HG03439 (cell line): ENCODE data around the gene GSTM3.
"Not testable (repeated sequence)": the region's sequence is repeated elsewhere in the genome, so short reads cannot be mapped to it uniquely, and the experiment has no call there.

Source experiments
- ATAC-seq: cut with Tn5 transposase; IDR thresholded peaks from one replicate; pipeline ENCODE4 v1.9.1; 2021; ENCODE audit warnings: mild to moderate bottlenecking, moderate library complexity; ENCODE audit not compliant: unreplicated experiment

GSTM3 gene

DNA sequence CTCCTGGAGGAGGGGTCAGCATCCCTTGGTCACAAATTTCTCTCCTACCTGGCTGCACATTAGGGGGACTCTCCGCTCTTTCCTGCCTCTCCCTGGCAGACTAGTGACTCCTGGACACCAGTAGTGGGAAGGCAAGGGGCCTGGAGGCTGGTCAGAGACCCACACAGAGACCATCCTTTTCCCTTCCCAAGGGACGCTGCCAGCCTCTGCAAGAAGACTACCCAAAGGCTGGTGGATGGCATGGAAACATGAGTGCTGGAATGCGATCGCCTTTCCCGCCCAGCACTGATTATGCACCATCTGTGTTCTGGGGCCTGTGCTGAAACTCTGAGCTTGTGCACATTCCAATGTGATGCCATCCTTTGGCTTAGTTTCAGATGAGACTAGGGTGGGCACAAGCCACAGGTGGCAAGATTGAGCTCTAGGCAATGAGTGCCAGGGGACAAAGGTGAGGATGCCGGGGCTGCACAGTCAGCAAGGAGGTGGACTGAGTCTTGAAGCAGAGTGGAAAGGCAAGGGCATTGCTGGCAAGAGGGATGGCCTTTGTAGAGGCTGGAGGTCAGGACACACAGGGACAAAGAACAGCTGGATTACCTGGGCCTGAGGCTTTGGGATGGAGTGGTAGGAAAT lies 35.5 kb upstream of the GSTM3 start:
- ATAC-seq = no peak

DNA sequence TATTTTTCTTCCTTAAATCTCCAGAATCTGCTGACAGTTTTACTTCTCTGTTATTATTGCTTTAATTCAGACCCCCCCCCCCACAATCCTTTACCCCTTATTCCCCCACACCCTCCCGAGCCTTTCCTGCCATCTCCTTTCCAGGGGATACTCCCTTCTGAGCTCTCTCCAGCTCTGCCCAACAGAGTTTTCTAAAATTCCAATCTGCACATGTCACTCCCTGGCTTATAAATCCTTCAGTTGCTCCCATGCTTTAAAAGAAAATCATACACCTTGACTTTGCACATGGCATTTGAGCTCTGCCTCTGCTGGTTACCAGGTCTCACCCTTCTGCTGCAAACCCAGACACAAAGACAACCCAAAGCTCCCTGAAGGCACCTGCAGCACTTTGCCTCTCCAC lies 34.6 kb upstream of the GSTM3 start:
- no peak for ATAC-seq

DNA sequence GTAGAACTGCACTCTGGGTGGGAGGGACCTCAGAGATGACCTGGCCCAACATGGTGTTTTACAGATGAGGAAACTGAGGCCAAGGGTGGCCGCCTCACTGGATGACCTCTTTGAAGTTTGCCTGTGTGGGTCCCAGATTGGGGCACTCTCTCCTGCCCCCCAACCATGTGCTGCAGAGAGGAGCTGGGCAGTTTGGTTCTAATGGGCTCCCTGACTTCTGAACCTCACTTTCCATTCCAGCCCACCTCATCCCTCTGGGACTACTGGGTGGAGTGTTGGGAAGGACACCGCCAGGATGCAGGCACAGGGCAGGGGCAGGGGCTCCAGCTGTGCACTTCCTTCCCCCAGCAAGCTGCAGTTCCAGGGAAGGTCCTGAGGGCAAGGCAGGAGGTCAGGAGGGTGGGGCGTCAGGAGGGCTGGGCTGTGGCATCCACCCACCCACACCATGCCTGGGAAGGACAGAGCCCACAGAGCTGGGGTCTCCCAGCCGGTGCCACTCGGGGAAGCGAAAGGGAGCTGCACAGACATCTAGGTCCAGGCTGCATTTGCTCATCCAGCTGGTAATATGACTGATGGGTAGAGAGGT lies 33.2 kb upstream of the GSTM3 start:
- no peak for ATAC-seq

GRCh38 chr1:109773203-109773899 lies 32.5 kb upstream of the GSTM3 start:
- ATAC-seq = no peak

DNA sequence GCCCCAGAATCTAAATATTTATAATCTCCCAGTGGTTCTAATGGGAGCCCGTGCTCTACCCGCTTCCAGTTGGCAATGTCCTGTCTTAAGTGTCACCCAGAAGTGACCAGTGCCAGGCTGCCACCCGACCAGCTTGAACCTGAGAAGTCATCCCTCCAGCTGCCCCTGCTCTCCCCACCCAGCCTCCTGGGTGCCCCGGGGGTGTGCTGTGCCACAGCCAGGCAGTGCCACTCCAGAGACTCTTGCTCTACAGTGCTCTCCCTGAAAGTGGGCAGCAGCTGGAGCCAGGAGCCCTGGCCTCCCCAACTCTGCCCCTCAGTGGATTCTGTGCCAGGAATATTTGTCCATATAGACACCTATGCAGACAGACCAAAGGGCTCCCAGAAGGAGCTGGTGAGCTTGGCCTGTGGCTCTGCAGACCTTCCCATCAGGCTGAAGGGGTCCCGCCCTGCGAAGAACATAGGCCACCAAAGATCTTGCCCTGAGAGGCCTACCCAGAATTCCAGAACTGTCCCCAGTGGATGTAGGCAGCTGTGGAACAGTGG lies 31.9 kb upstream of the GSTM3 start:
- no peak for ATAC-seq

DNA sequence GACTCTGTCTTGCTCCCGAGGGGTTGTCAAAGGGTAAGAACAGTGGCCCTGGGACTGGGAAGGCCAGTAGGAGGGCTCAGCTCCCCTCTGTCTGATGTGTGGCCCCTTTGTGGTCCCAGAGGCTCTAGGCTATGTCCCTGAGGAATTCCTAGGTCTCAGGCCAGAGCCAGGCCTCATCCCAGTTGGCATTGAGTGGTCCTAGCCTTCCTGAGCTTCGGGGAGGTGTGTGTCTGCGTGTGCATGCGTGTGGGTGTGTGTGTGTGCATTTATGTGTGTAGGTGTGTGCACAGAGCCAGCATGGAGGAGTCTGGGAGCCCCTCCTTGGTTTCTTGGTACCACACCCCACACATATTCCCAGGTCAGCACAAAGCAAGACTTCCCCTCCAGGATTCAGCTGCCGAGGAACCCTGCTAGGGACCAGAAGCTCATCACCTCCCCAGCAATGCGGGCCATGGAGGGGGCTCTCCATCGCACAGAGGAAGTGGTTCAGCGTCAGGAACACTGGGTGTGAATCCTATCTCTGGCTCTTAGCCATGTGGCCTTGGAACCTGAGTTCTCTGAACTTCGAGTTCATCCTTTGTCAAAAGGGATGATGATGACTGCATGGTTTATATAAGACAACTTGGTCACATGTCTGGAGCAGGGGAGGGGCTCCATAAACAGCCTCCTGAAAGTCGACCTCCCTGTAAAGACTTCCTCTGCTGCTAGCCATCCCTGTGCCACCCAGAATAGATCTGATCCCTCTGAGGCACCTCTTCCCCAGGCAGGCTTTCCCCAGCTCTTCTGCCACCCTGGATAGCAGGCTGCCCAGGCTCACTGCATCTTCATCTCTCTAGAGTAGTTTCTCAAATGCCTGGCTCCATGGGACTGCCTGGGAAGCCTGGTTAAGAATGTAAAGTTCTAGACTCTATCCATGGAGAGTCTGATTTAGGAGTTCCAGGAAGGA lies 31.1 kb upstream of the GSTM3 start:
- no peak for ATAC-seq

DNA sequence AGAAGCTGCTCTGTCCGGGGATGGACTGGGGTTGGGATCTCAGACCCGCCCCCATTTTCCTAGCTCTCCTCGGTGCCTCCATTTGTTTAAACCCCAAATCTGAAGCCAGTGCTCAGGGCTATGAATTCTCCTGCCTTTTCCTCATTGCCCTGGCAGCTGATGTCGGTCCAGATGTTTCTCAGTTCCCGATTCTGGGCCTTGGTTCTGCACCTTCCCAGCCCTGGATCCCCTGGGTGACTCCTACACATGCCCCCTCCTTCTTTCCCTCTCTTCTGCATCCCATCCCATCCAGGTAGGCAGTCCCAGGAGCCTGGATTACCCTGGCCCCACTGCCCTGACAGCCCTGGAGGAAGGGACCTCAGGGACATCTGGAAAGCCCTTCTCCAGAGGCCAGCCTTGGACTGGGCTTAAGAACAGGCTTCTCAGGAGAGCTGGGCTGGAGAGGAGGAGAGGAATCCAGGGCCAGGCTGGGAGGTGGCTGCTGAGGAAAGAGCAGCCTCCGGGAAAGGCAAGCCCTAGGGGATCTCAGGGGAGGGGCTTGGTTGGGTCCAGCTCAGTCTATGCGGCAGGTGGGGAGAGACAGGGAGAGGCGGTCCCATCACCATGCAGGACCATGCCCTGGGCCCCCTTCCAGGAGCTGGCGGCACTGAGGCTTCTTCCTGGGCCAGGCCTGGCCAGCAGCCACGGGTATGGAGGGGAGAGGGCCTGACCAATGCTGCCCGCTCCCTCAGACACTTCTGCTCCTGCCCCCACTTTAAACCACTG lies 29.7 kb upstream of the GSTM3 start:
- ATAC-seq = no peak

DNA sequence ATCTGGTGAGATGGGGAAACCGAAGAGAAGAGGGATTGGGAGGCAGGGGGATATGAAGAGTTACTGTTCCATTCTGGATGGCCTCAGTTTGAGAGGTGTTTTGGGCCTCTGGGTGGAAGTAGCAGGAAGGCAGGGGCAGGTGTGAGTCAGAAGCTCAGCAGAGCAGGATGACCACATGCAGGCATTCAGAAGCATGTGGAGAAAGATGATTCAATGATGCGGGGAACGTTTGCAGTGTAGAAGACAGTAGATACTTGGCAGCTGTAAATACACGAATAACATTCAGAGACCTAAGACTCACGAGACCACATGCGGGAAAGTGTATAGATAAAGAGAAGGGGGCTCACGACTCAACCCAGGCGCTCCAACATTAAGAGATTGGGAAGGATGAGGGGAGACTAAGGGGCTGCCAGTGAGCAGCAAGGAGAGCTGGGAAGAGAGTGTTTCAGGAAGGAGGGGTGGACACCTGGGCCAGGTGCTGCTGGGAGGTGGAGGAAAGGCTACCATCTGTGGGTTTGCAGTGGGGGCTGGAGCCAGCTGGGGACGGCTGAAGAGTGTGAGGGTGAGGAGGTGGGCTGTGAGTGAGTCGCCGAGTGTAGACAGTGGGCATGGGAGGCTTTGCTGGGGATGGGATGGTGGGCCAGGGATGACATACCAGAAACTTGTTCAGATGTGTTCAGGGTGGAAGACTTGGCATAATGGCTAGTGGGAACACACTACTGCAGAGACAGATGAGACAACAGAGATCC lies 28.7 kb upstream of the GSTM3 start:
- no peak for ATAC-seq

DNA sequence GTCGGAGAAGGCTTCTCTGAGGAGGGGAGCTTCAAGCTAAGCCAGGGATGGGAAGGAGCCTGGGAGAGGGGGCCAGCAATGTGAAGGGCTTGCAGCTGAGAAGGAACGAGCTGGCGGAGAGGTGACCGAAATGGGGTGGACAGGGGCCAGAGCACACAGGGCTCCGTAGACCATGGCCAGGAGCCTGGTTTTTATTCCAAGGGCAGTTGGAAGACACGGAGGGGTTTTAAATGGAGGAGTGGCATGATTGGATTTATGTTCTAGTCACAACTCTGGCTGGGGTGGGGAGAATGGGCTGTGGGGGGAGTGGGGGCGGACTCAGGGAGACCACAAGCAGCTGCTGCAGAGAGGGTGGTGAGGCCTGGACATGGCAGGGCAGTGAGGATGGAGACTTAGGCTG lies 28.0 kb upstream of the GSTM3 start:
- ATAC-seq = no peak

DNA sequence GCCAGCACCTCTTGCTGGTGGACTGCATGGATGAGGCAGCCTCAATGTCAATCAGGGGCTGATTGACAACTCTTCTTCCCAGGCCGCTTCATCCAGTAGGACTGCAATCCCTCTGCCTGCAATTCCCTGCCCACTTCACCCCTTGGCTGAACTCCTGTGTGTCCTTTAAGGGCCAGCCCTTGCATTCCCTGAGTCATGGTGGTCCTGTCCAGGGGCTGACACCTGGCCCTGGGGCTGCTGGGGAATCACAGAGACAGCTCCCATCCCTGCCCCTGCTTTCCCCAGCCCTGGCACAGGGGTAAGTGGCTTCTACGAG lies 27.5 kb upstream of the GSTM3 start:
- no peak for ATAC-seq

DNA sequence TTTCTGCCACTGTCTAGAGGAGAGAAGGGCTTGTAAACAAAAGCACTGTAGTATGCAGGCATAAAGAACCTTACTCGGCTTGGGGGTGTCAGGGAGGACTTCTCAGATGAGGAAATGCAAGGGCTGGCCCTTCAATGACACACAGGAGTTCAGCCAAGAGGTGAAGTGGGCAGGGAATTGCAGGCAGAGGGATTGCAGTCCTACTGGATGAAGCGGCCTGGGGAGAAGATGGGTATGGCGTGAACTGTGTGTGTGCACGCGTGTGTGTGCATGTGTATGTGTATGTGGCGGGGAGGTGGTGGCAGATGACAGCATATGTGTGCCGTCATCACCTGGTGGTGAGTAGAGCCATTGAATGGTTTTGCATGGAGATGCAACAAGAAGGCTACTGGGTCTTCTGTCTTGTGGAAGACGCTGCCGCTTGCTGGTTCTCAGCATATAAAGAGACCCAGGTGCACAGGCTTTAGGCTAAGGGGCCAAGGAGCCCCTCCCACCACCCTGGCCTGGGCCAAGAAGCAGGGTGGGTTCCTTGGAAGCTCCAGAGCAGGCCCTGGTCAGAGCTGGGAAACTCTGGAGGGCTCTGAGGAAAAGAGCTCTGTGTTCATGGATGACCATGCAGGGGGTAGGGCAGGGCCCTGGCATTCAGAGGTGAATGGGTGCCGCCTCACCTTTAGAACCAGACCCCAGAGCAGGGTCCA lies 26.9 kb upstream of the GSTM3 start:
- ATAC-seq = no peak

- ATAC-seq = not testable (repeated sequence)
Observed at GRCh38 chr1:109766991-109767636, 26.3 kb upstream of the GSTM3 start.

GRCh38 chr1:109765896-109766615 lies 25.2 kb upstream of the GSTM3 start:
- no peak for ATAC-seq

DNA sequence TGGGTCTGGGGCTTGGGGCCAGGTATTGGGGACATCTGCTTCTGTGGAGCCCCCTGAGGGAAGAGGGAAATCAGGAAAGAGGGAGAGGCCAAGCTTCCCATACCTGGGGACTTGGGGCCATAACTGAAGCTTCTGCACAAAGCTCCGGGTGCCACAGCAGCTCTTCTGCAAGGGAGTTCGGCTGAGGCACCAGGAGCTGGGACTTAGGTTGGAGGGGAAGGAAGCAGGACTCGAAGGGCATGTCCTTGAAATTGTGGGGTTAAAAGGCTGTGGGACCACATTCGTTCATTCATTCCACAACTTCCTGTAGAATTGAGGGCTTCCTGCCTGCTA lies 24.6 kb upstream of the GSTM3 start:
- no peak for ATAC-seq

DNA sequence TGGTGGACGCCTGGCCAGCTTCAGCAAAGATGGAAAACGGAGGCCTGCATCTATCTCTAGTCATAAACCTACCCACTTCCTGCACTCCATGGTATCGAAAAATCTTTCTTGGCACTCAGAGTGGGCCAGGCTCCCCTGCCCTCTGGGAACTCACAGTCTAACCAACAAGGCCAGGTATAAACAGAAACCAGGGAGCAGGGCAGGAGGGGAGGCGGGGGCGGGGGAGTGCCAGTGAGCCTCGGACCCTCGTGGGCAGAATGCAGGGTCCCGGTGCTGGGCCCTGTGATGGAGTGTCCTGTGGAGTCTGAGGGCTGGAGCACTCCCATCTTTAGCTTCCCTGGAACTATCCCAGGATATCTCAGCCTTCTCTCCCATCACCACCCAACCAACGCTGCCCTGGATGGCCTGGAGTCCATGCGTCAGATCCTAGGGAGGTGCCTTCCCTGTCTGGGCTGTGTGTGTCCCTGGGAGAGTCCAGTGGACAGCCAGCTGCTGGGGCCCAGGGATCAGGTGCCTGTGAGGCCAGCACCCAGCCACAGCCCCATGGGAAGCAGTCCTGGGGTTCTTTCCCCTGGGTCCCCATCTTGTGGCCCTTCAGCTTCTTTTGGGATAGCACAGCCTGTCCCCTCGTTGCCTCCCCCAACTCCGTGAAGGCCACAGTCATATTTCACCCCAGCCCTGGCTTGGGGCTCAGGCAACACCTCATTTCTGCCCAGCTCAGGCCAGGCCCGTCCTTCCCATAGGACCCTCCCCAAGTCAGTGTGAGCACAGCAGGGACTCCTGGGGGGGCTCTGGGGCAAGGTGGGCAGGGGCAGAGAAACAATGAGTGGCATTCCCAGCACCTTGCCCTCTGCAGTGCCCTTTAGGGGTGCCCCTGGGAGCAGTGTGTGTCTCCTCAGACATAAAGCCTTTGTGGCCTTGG lies 24.0 kb upstream of the GSTM3 start:
- ATAC-seq = no peak

DNA sequence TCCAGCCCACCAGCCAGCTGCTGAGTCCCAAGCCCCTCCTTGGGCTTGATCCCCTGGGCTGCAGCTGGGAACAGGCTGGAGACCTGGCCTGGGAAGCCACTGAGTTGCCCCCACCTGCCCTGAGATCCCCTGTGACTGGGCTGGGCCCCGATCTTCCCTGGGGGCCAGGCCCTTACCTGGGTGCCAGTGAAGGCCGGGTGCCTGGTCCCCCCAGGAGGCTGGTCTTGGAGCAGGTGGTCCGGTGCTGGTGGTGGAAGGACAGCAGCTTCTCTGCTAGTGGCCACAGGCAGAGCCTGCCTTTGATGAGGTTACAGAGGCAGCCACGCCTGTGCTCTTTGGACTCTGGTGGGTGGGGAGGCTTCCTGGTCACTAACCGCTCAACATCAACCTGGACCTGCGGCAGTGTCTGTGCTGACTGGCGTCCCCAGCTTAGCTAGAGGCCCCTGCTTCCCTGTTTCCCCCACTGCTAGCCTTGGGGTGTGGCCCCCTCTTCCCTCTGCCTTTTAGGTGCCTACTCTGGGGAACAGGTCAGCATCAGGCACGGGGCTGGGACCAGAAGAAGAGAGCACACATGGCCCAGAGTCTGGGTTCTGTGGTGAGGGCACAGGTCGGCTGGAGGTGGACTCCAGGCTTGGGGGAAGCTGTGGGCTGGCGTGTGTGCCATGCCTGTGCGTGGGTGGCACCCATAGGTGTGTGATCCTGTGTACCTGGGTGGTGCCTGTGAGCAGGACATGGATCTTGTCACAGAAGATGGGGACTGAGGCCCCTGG lies 23.0 kb upstream of the GSTM3 start, which contains the start of gene EPS8L3:
Gene EPS8L3 (minus strand): TSS at position 278 of the 770 bp plus-strand sequence. CDS start 2,174 bp downstream, outside the sequence.
- ATAC-seq = no peak
